ENCODE results near the gene ICA1L.

- TF ChIP-seq CTCF (IDR thresholded peaks at IDR 0.05) (no peak), POLR2A (IDR thresholded peaks at IDR 0.05) (no peak)
Observed at GRCh38 chr2:202757339-202757738, 114.2 kb downstream of the ICA1L start.

Data from adrenal gland (tissue), 5 donors.